AG04449 (cell line): ENCODE results near the gene GNB1.

ENCODE experiments used
- CTCF ChIA-PET: fragments of 350-600 bp; formaldehyde crosslinking; extraction: SDS; loops from one replicate; lab custom pipeline; 2021; ENCODE audit warnings: antibody characterized with exemption; lab: Yijun Ruan, JAX
- POLR2A ChIA-PET: fragments of 400-600, 350-600 bp; formaldehyde crosslinking; extraction: SDS; loops from one replicate; lab custom pipeline; 2020; ENCODE audit warnings: antibody characterized with exemption, inconsistent platforms; lab: Yijun Ruan, JAX
- DNase-seq: peaks from one replicate; pipeline ENCODE4 v3.0.0-alpha.2; 2010; ENCODE audit warnings: low read depth, low spot score
- H3K4me3 ChIP-seq: 2 replicates; pipeline ENCODE4 v1.5.1; 2011; ENCODE audit warnings: low read depth, mild to moderate bottlenecking, control low read depth, low read length
- CTCF ChIP-seq: IDR thresholded peaks from one replicate; pipeline ENCODE4 v1.5.1; 2011; ENCODE audit warnings: mild to moderate bottlenecking, moderate library complexity, low read length, control low read depth, inconsistent platforms; ENCODE audit not compliant: insufficient read depth; ENCODE audit errors: missing control alignments

GNB1 gene

GRCh38 chr1:1895456-1896336 is 4.8 kb upstream of the GNB1 start:
- POLR2A ChIA-PET: no interaction called here
- TF ChIP-seq CTCF: no peak
- no peak overlapping the region for H3K4me3 ChIP-seq
- DNase-seq: no peak
- CTCF ChIA-PET: interaction anchor here (1.1 to 6.7 kb wide), 2 partner anchors 9 to 12 kb away, joined by 3 to 75 read pairs; no protein-coding TSS in a partner anchor

GRCh38 chr1:1895060-1895418 is 4.2 kb upstream of the GNB1 start:
- no peak for TF ChIP-seq CTCF
- DNase-seq: no peak
- POLR2A ChIA-PET: no interaction called here
- CTCF ChIA-PET: interaction anchor here (1.1 to 6.7 kb wide), 2 partner anchors 10 to 13 kb away, joined by 3 to 75 read pairs; no protein-coding TSS in a partner anchor
- H3K4me3 ChIP-seq: no peak overlapping the region

- H3K4me3 ChIP-seq: no peak overlapping the region
- POLR2A ChIA-PET: interaction anchor here (0.6 kb wide), 1 partner anchor 118 kb away, joined by 3 read pairs; no protein-coding TSS in a partner anchor
- no peak for TF ChIP-seq CTCF
- no peak for DNase-seq
- CTCF ChIA-PET: interaction anchor here (1.1 to 6.7 kb wide), 2 partner anchors 10 to 13 kb away, joined by 3 to 75 read pairs; no protein-coding TSS in a partner anchor
Observed at GRCh38 chr1:1894354-1895059, 3.6 kb upstream of the GNB1 start.

- no peak for TF ChIP-seq CTCF
- no peak for DNase-seq
- no peak overlapping the region for H3K4me3 ChIP-seq
- ChIA-PET CTCF (interaction anchor here (6.7 kb wide), 1 partner anchor 14 kb away, joined by 75 read pairs; no protein-coding TSS in a partner anchor), POLR2A (interaction anchor here (0.6 kb wide), 1 partner anchor 118 kb away, joined by 3 read pairs; no protein-coding TSS in a partner anchor)
Observed at GRCh38 chr1:1893997-1894353, 3.1 kb upstream of the GNB1 start.

GRCh38 chr1:1893291-1893985 is 2.6 kb upstream of the GNB1 start:
- DNase-seq: no peak
- CTCF ChIA-PET: no interaction called here
- TF ChIP-seq CTCF: no peak
- H3K4me3 ChIP-seq: no peak overlapping the region
- POLR2A ChIA-PET: no interaction called here
